GM23248 (cell line): Measurements from ENCODE around the gene SLX4IP. TPM values are rescaled to one million over a fixed set of nuclear protein-coding genes. Genes with fewer than 3 reads are reported as not detected.

Experiments used
- DNase-seq: peaks from one replicate; pipeline ENCODE4 v3.0.0-alpha.2; 2015
- H2AFZ ChIP-seq: fragments of 200-600 bp; sonication (generic); 2 replicates; pipeline ENCODE4 v1.6.1; 2016; ENCODE audit warnings: antibody characterized with exemption
- H3F3A ChIP-seq: fragments of 200-600 bp; sonication (generic); 2 replicates; pipeline ENCODE4 v1.6.1; 2016; ENCODE audit warnings: mild to moderate bottlenecking, antibody characterized with exemption, mixed run types; ENCODE audit not compliant: insufficient read depth
- H3K27ac ChIP-seq: fragments of 200-600 bp; sonication (generic); 2 replicates; pipeline ENCODE4 v1.5.1; 2016; ENCODE audit warnings: mild to moderate bottlenecking
- H3K27me3 ChIP-seq: fragments of 200-600 bp; sonication (generic); replicated peaks from 2 replicates; pipeline ENCODE4 v1.6.1; 2016; ENCODE audit warnings: mild to moderate bottlenecking; ENCODE audit not compliant: insufficient read depth
- H3K36me3 ChIP-seq: fragments of 200-600 bp; sonication (generic); 2 replicates; pipeline ENCODE4 v1.6.1; 2016; ENCODE audit warnings: low read depth, mild to moderate bottlenecking
- H3K4me1 ChIP-seq: fragments of 200-600 bp; sonication (generic); 2 replicates; pipeline ENCODE4 v1.6.1; 2016; ENCODE audit warnings: mild to moderate bottlenecking; ENCODE audit not compliant: insufficient read depth
- H3K4me2 ChIP-seq: fragments of 200-600 bp; sonication (generic); one replicate; pipeline ENCODE4 v1.6.1; 2016; ENCODE audit warnings: mild to moderate bottlenecking; ENCODE audit not compliant: unreplicated experiment
- H3K4me3 ChIP-seq: fragments of 200-600 bp; sonication (generic); 2 replicates; pipeline ENCODE4 v1.5.1; 2016; ENCODE audit warnings: mild to moderate bottlenecking
- H3K79me2 ChIP-seq: fragments of 200-600 bp; sonication (generic); 2 replicates; pipeline ENCODE4 v1.6.1; 2016; ENCODE audit warnings: mild to moderate bottlenecking; ENCODE audit not compliant: insufficient read depth
- H3K9ac ChIP-seq: fragments of 200-600 bp; sonication (generic); 2 replicates; pipeline ENCODE4 v1.6.1; 2016; ENCODE audit warnings: mild to moderate bottlenecking
- H3K9me2 ChIP-seq: fragments of 200-600 bp; sonication (generic); 2 replicates; pipeline ENCODE4 v1.6.1; 2016; ENCODE audit warnings: mixed run types, mild to moderate bottlenecking, moderate library complexity; ENCODE audit not compliant: insufficient read depth
- H3K9me3 ChIP-seq: fragments of 200-600 bp; sonication (generic); one replicate; pipeline ENCODE4 v1.6.1; 2017; ENCODE audit warnings: low read depth
- H4K20me1 ChIP-seq: fragments of 200-600 bp; sonication (generic); 2 replicates; pipeline ENCODE4 v1.6.0; 2016; ENCODE audit not compliant: insufficient read depth
- EZH2 ChIP-seq: fragments of 200-600 bp; sonication (generic); IDR thresholded peaks from 2 replicates; pipeline ENCODE4 v1.6.1; 2018; ENCODE audit warnings: antibody characterized with exemption, mild to moderate bottlenecking; ENCODE audit not compliant: insufficient read depth, poor library complexity, severe bottlenecking
- EZH2phosphoT487 ChIP-seq: fragments of 200-600 bp; sonication (generic); IDR thresholded peaks from 2 replicates; pipeline ENCODE4 v1.6.1; 2018; ENCODE audit warnings: antibody characterized with exemption, moderate library complexity, mild to moderate bottlenecking, low read depth; ENCODE audit not compliant: insufficient read depth
- WGBS, 2 experiments: methylation state at CpG; one replicate each; pipeline ENCODE4 v1.1.6; 2015 to 2017; ENCODE audit warnings: low lambda C conversion rate in 2 of 2, low coverage in 1 of 2; ENCODE audit errors: missing lambda C conversion rate in 2 of 2; 5-methylcytosine and 5-hydroxymethylcytosine counted together
- in situ Hi-C: fragments of 300-500 bp; cut with MboI; formaldehyde crosslinking; loops from 2 replicates; pipeline ENCODE4 v1.15.0; 2020
- polyA plus RNA-seq: library from polyadenylated mRNA; unstranded; fragments of >200 nt; fragmentation: Nextera tagmentation; extraction: Ambion mirVana; gene quantifications from 2 replicates; pipeline ENCODE4 v1.2.1, GENCODE V29; 2016
- total RNA-seq: library from RNA; depleted of rRNA; stranded (reverse); fragments of >200 nt; shearing (Covaris generic); gene quantifications from 2 replicates; pipeline ENCODE4 v1.2.3, GENCODE V29; 2014

Gene SLX4IP
- total and polyA plus RNA-seq, 2 experiments from 2014 or later: 3.7 to 3.9 TPM

DNA sequence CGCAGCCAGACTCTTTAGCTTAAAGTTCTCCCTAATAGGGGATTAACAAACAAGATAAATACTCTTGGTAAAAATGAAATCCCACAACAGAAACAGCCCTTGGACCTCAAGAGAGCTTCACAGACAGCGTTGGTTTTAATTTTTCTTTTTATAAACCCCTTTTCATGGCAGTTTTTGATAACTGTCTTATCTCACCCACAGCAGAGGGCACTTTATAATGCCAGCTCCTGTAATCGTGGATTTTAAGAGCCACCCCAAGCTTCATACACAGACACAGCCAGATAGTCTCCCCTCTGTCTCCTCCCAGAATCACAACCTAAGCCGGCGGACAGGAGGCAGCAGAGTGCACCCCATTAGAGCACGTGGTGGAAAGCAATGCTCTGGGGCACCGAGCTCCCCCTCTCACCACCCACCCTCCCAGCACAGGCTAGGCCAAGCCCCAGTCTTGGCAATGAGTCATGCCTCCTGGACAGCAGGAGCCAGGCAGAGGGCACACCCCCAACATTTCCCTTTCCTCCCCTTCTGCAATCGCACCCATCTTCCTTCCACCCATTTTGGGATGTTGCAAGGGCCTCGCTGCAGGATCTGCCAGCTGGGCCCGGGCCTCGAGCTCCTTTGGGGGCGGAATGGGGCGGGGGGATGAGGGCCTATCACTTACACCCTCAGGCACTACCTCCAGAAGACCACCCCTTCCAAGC is 236.3 kb downstream of the SLX4IP start:
- peak; percentile 96 for DNase-seq
- TF ChIP-seq EZH2phosphoT487 (no peak), EZH2 (no peak)
- Histone ChIP-seq H3K9me2 (no peaks in the 10 kb centered on the region), H3K4me1 (peaks cover 9% of the 10 kb centered on the region; the same call in 1 of the 2 replicates), H3K4me2 (peak overlapping the region; percentile 81), H3K4me3 (peak overlapping the region; percentile 82), H3K36me3 (no peaks in the 10 kb centered on the region), H4K20me1 (no peaks in the 10 kb centered on the region), H3K9me3 (no peaks in the 10 kb centered on the region), H3F3A (peaks cover 16% of the 10 kb centered on the region; the same call in 1 of the 2 replicates), H3K9ac (peak overlapping the region; percentile 91), H3K27me3 (no peaks in the 10 kb centered on the region), H2AFZ (peak overlapping the region; percentile 74), H3K79me2 (no peaks in the 10 kb centered on the region), H3K27ac (peak overlapping the region; percentile 50)
- 2 to 4% methylated on average over 12 to 13 of the region's 13 CpGs for WGBS, 2 experiments
- in situ Hi-C loops: loop anchor here (10.0 to 25.0 kb wide), 3 partner anchors 533 to 866 kb away; no protein-coding TSS in a partner anchor

GRCh38 chr20:10671919-10672623 is 237.0 kb downstream of the SLX4IP start:
- H3K27ac ChIP-seq: peak overlapping the region; percentile 50
- TF ChIP-seq EZH2 (no peak), EZH2phosphoT487 (no peak)
- peak overlapping the region; percentile 74 for H2AFZ ChIP-seq
- peak overlapping the region; percentile 81 for H3K4me2 ChIP-seq
- no peaks in the 10 kb centered on the region for H3K79me2 ChIP-seq
- no peaks in the 10 kb centered on the region for H3K9me3 ChIP-seq
- no peaks in the 10 kb centered on the region for H3K27me3 ChIP-seq
- H3K9ac ChIP-seq: peak overlapping the region; percentile 91
- H3K4me3 ChIP-seq: peak overlapping the region; percentile 82
- WGBS, 2 experiments: 1 to 2% methylated on average over 29 to 42 of the region's 42 CpGs
- DNase-seq: peak; percentile 71
- peaks cover 9% of the 10 kb centered on the region; the same call in 1 of the 2 replicates for H3K4me1 ChIP-seq
- H3K36me3 ChIP-seq: no peaks in the 10 kb centered on the region
- no peaks in the 10 kb centered on the region for H4K20me1 ChIP-seq
- H3K9me2 ChIP-seq: no peaks in the 10 kb centered on the region
- in situ Hi-C loops: loop anchor here (10.0 to 25.0 kb wide), 3 partner anchors 533 to 865 kb away; no protein-coding TSS in a partner anchor
- peaks cover 16% of the 10 kb centered on the region; the same call in 1 of the 2 replicates for H3F3A ChIP-seq

DNA sequence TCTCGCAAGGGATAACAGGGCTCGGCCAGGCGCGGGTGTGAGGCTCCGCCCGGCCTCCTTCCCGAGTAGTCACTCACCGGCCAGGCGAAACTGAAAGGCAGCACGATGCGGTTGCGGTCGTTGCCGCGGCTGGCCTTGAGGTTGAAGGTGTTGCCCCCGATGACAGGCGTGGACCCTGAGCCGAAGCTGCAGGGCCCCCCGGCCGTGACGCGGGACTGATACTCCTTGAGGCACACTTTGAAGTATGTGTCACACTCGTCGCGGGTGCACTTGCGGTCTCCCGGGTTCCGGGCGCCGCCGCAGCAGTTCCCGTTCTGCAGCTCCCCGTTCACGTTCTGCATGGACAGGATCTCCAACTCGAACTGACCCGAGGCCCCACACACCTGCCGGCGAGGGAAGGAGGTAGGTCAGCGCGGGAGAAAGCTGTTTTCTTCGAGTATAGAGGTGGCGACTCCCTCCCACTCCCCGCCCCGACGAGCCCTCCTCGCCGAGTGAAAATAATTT is 237.6 kb downstream of the SLX4IP start:
- DNase-seq: peak; percentile 85
- peaks cover 16% of the 10 kb centered on the region; the same call in 1 of the 2 replicates for H3F3A ChIP-seq
- peak overlapping the region; percentile 50 for H3K27ac ChIP-seq
- in situ Hi-C loops: loop anchor here (10.0 to 25.0 kb wide), 3 partner anchors 532 to 865 kb away; no protein-coding TSS in a partner anchor
- H3K9me2 ChIP-seq: no peaks in the 10 kb centered on the region
- no peaks in the 10 kb centered on the region for H3K9me3 ChIP-seq
- H4K20me1 ChIP-seq: no peaks in the 10 kb centered on the region
- H3K4me1 ChIP-seq: peaks cover 9% of the 10 kb centered on the region; the same call in 1 of the 2 replicates
- no peak for TF ChIP-seq EZH2
- no peak for TF ChIP-seq EZH2phosphoT487
- no peaks in the 10 kb centered on the region for H3K36me3 ChIP-seq
- peak overlapping the region; percentile 74 for H2AFZ ChIP-seq
- H3K79me2 ChIP-seq: no peaks in the 10 kb centered on the region
- H3K27me3 ChIP-seq: no peaks in the 10 kb centered on the region
- 1% methylated on average over 42 to 47 of the region's 47 CpGs for WGBS, 2 experiments
- H3K9ac ChIP-seq: peak overlapping the region; percentile 91
- peak overlapping the region; percentile 82 for H3K4me3 ChIP-seq
- peak overlapping the region; percentile 81 for H3K4me2 ChIP-seq

GRCh38 chr20:10673176-10673841 is 238.2 kb downstream of the SLX4IP start:
- Histone ChIP-seq H3K79me2 (no peaks in the 10 kb centered on the region), H3K4me3 (peak overlapping the region; percentile 82), H3K36me3 (no peaks in the 10 kb centered on the region), H3K27ac (peak overlapping the region; percentile 86), H3F3A (peaks cover 16% of the 10 kb centered on the region; the same call in 1 of the 2 replicates), H3K9me3 (no peaks in the 10 kb centered on the region), H3K4me1 (peaks cover 9% of the 10 kb centered on the region; the same call in 1 of the 2 replicates), H2AFZ (peak overlapping the region; percentile 74), H3K27me3 (no peaks in the 10 kb centered on the region), H3K9me2 (no peaks in the 10 kb centered on the region), H3K4me2 (peak overlapping the region; percentile 81), H3K9ac (peak overlapping the region; percentile 91), H4K20me1 (no peaks in the 10 kb centered on the region)
- no peak for TF ChIP-seq EZH2phosphoT487
- no peak for TF ChIP-seq EZH2
- DNase-seq: peak; percentile 72
- WGBS, 2 experiments: 1 to 2% methylated on average over 65 to 68 of the region's 73 CpGs
- in situ Hi-C loops: loop anchor here (10.0 to 25.0 kb wide), 3 partner anchors 531 to 864 kb away; no protein-coding TSS in a partner anchor
